ENCODE data around the gene IFNL4. TPM values are rescaled to one million over a fixed set of nuclear protein-coding genes. Genes with fewer than 3 reads are reported as not detected.
"Not testable (repeated sequence)": the region's sequence is repeated elsewhere in the genome, so short reads cannot be mapped to it uniquely, and the experiment has no call there.

The IFNL4 gene
- total RNA-seq, 1 donor from 2014 or later, result not detected

DNA sequence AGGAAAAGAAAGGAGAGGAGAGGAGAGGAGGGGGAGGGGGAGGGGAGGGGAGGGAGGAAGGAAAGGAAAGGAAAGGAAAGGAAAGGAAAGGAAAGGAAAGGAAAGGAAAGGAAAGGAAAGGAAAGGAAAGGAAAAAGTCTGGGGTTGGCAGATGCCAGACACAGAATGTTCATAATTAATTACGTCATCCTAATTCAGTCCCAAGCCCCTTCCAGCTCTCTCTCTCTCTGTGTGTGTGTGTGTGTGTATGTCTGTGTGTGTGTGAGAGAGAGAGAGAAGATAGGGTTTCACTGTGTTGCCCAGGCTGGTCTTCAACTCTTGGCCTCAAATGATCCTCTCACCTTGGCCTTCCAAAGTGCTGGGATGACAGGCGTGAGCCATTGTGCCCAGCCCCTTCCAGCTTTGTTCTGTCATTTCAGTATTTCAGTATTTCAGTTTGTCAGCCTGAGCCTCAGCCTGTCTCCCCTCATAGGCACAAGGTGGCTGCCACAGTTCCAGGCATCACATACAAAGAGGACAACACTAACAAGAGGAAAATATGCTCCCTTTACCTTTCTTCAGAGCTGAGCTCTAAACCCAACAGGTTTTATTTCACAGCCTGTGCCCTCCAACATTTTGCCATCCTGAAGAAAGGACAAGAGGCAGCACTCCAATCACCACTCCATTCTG is 18.4 kb downstream of the IFNL4 start:
- H3K4me3 ChIP-seq (ENCODE audit: low read depth, low read length), result no peak overlapping the region
- no peak for DNase-seq (ENCODE audit: low read depth)
- TF ChIP-seq, protein P1, sequence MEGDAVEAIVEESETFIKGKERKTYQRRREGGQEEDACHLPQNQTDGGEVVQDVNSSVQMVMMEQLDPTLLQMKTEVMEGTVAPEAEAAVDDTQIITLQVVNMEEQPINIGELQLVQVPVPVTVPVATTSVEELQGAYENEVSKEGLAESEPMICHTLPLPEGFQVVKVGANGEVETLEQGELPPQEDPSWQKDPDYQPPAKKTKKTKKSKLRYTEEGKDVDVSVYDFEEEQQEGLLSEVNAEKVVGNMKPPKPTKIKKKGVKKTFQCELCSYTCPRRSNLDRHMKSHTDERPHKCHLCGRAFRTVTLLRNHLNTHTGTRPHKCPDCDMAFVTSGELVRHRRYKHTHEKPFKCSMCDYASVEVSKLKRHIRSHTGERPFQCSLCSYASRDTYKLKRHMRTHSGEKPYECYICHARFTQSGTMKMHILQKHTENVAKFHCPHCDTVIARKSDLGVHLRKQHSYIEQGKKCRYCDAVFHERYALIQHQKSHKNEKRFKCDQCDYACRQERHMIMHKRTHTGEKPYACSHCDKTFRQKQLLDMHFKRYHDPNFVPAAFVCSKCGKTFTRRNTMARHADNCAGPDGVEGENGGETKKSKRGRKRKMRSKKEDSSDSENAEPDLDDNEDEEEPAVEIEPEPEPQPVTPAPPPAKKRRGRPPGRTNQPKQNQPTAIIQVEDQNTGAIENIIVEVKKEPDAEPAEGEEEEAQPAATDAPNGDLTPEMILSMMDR (conservative IDR thresholded peaks at IDR 0.05; ENCODE audit: low read depth, low read length), result no peak

DNA sequence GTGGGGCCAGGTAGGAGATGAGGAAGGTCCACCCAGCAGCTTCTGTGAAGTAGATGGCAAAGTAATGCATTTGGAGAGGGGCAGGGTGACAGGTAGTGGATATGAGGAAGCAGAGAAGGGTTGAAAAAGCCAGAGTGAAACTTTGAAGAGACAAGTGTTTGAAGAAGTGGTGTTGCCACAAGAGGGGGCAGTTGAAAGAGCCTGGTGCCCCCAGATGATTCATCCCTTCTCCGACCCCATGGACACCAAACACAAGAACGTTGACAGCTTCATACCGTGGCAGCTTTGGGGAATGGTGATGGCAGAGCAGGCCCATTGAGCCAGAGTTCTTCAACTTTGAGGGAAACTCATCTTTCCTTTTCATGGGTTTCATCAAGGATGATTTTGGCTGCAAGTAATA is 23.7 kb downstream of the IFNL4 start:
- TF ChIP-seq, protein P1 (conservative IDR thresholded peaks at IDR 0.05; ENCODE audit: low read depth, low read length), result no peak
- DNase-seq (ENCODE audit: low read depth), result no peak
- no peak overlapping the region for H3K4me3 ChIP-seq (ENCODE audit: low read depth, low read length)

DNA sequence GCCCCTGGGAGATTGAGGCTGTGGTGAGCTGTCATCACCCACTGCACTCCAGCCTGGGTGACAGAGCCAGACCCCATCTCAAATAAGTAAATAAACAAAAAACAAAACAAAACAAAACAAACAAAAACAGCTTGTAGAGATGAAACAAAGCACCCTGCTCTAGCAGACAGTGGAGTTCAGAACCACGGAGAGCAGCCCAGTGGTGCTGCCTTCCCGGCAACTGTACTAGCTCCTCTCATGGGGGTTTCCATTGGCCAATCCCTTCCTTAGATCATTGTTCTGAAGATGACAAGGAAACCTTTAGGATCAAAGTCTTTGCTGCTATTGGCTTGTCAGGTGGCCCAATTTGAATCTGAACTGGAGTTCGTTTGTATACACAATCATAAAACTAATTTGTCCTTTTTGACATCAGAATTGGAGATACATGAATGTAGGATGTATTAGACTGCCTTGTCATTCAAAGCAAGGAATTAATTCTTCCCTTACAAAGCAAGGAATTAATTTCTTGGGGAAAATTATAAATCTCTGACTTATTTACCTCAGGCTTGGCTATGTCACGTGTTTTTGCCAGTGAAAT is 24.9 kb downstream of the IFNL4 start:
- TF ChIP-seq, protein P1 (conservative IDR thresholded peaks at IDR 0.05; ENCODE audit: low read depth, low read length), result no peak
- DNase-seq (ENCODE audit: low read depth), result no peak
- H3K4me3 ChIP-seq (ENCODE audit: low read depth, low read length), result no peak overlapping the region

DNA sequence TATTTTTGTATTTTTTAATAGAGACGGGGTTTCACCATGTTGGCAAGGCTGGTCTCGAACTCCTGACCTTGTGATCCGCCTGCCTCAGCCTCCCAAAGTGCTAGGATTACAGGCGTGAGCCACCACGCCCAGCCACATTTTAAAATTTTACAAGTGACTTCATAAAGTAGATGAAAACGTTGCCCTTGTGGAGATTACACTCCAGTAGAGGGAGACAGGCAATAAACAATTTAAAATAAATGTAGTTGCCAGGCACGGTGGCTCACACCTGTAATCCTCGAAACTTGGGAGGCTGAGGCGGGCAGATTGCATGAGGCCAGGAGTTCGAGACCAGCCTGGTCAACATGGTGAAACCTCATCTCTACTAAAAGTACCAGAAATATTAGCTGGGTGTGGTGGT is 29.5 kb downstream of the IFNL4 start:
- H3K4me3 ChIP-seq (ENCODE audit: low read depth, low read length); DNase-seq (ENCODE audit: low read depth): not testable (repeated sequence)

DNA sequence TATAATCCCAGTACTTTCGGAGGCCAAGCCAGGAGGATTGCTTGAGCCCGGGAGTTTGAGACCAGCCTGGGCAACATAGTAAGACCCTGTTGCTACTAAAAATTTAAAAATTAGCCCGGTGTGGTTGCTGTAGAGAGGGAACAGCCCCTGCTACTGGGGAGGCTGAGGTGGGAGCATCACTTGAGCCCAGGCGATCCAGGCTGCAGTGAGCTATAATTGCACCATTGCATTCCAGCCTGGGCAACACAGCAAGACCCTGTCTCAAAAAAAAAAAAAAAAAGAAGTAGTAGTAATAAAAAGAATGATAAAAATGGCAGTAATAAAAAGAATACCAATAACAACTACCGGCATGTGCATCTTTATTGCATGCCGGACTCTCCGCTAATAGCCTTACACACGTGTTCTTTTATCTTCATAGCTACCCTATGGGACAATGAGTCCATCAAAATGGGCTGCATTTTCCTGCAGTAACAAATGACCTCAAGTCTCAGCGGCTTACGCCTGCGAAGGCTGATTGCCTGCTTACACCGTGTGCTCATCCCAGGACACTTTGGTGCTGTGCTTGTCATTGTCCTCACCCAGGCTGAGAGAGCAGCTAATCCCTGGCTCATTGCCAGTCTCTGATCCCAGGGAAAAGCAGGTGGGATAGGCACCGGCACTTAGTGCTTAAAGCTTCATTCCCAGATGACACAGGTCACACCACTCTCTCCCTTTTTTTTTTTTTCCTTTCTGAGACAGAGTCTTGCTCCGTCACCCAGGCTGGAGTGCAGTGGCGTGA is 30.2 kb downstream of the IFNL4 start:
- DNase-seq (ENCODE audit: low read depth), result no peak
- TF ChIP-seq, protein P1 (conservative IDR thresholded peaks at IDR 0.05; ENCODE audit: low read depth, low read length), result no peak

DNA sequence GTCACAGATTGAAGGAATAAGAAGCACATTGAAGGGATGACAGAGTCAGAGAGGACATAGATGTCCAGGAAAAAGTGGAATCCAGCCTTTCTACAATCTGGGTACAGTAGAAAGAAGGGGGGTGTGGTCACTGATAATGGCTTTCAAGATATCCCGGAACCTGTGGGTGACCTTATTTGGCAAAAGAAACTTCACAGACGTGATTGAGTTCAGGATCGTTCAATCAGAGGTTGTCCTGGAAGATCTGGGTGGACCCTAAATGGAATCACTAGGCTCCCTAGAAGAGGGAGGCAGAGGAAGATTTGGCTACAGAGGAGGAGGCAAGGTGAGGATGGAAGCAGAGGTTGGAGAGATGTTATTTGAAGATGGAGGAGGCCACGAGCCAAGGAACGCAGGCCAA is 31.6 kb downstream of the IFNL4 start:
- no peak overlapping the region for H3K4me3 ChIP-seq (ENCODE audit: low read depth, low read length)
- no peak for DNase-seq (ENCODE audit: low read depth)
- TF ChIP-seq, protein P1 (conservative IDR thresholded peaks at IDR 0.05; ENCODE audit: low read depth, low read length), result no peak

More for the DNA sequence above, 30.2 kb downstream of the IFNL4 start:
- H3K4me3 ChIP-seq (ENCODE audit: low read depth, low read length), result no peak overlapping the region

DNA sequence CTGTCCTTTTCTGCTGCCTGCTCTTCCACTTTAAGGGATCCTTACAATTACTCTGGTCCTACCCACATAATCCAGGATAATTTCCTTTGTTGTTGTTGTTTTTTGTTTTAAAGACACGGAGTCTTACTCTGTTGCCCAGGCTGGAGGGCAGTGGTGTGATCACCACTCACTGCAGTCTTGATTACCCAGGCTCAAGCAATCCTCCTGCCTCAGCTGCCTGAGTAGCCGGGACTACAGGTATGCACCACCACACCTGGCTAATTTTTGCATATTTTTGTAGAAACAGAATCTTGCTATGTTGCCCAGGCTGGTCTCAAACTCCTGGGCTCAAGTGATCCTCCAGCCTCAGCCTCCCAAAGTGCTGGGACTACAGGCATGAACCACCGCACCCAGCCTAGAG is 33.3 kb downstream of the IFNL4 start:
- H3K4me3 ChIP-seq (ENCODE audit: low read depth, low read length); DNase-seq (ENCODE audit: low read depth): not testable (repeated sequence)

DNA sequence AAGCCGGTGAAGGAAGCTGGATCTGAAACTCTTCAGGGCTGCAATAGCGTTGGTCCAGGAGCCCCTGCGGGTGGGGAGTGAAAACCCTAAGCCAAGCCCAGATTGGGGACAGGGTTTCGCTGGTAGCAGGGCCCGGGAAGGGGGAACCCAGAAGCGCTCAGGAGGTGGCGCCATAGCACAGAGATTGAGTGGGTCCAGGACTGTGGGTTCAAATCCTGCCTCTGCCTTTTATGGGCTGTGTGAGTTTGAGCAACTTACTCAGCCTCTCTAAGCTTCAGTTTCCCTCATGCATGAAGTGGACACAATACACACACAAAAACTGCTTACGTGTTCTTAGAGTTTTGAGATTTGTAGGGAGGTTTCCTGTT is 36.3 kb downstream of the IFNL4 start:
- no peak overlapping the region for H3K4me3 ChIP-seq (ENCODE audit: low read depth, low read length)
- TF ChIP-seq, protein P1 (conservative IDR thresholded peaks at IDR 0.05; ENCODE audit: low read depth, low read length), result peak; percentile 60
- no peak for DNase-seq (ENCODE audit: low read depth)

All from epithelial cell of proximal tubule (primary cell).